HEK293 (cell line): Measurements from ENCODE around the gene CD9.

ENCODE experiments used
- CTCF ChIP-seq: fragments of 450-650 bp; formaldehyde crosslinking; IDR thresholded peaks from 2 replicates; pipeline ENCODE4 v1.5.1; 2016; ENCODE audit warnings: missing biosample characterization, missing genetic modification characterization
- TCF7L2 ChIP-seq: IDR thresholded peaks from 2 replicates; pipeline ENCODE4 v1.6.1; 2011; ENCODE audit warnings: low read depth, mild to moderate bottlenecking, inconsistent platforms, low read length, moderate library complexity, borderline replicate concordance
- ZNF274 ChIP-seq, 2 experiments: fragments of 200-500 bp in 1 of 2; fragments of 450-650 bp in 1 of 2; sonication (Bioruptor generic) in 1 of 2; formaldehyde crosslinking in 1 of 2; IDR thresholded peaks; 2 replicates each; pipeline versions ENCODE4 v1.5.1 to v1.6.1; 2014 to 2016; ENCODE audit warnings: borderline replicate concordance in 1 of 2, inconsistent platforms in 1 of 2, low read length in 1 of 2, missing biosample characterization in 1 of 2, missing genetic modification characterization in 1 of 2
- ZNF530 ChIP-seq: fragments of 450-650 bp; formaldehyde crosslinking; IDR thresholded peaks from 2 replicates; pipeline ENCODE4 v1.5.1; 2016; ENCODE audit warnings: low read depth, missing biosample characterization, missing genetic modification characterization
- ZNF747 ChIP-seq: fragments of 450-650 bp; formaldehyde crosslinking; IDR thresholded peaks from 2 replicates; pipeline ENCODE4 v1.5.1; 2016; ENCODE audit warnings: missing biosample characterization, missing genetic modification characterization
- ZNF830 ChIP-seq: fragments of 450-650 bp; IDR thresholded peaks from 2 replicates; pipeline ENCODE4 v1.5.0; 2018; ENCODE audit warnings: missing biosample characterization, missing genetic modification characterization, low read depth, mild to moderate bottlenecking, moderate library complexity
- ZSCAN4 ChIP-seq: fragments of 450-650 bp; formaldehyde crosslinking; IDR thresholded peaks from 2 replicates; pipeline ENCODE4 v1.5.1; 2017; ENCODE audit warnings: missing biosample characterization, missing genetic modification characterization
- TF ChIP-seq, protein P1 (sequence below): fragments of 450-650 bp; formaldehyde crosslinking; IDR thresholded peaks from 2 replicates; pipeline ENCODE4 v1.5.1; 2016; ENCODE audit warnings: missing biosample characterization, missing genetic modification characterization, borderline replicate concordance
- TF ChIP-seq, protein P2 (sequence below): fragments of 450-650 bp; formaldehyde crosslinking; IDR thresholded peaks from 2 replicates; pipeline ENCODE4 v1.5.1; 2016; ENCODE audit warnings: missing biosample characterization, missing genetic modification characterization

DNA sequence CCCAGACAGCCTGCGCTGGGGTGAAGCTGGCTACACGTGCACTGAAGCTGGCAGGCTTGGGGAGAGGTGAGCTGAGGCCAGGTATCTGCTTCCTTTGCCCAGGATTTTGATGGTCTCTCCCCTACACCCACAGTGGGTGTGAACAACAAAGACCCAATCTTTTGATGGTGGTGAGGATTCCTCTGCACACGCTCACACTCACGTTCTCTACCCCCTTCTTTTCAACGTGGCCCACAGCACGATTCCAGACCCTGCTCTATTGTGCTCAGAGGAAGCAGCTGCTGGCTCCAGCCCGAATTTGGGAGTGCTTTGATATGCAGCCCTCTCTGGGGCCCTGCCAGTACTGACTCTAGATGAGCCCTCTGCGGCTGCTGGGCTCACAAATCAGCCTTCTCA, 4.9 kb downstream of the CD9 start:
- TF ChIP-seq, protein P1, sequence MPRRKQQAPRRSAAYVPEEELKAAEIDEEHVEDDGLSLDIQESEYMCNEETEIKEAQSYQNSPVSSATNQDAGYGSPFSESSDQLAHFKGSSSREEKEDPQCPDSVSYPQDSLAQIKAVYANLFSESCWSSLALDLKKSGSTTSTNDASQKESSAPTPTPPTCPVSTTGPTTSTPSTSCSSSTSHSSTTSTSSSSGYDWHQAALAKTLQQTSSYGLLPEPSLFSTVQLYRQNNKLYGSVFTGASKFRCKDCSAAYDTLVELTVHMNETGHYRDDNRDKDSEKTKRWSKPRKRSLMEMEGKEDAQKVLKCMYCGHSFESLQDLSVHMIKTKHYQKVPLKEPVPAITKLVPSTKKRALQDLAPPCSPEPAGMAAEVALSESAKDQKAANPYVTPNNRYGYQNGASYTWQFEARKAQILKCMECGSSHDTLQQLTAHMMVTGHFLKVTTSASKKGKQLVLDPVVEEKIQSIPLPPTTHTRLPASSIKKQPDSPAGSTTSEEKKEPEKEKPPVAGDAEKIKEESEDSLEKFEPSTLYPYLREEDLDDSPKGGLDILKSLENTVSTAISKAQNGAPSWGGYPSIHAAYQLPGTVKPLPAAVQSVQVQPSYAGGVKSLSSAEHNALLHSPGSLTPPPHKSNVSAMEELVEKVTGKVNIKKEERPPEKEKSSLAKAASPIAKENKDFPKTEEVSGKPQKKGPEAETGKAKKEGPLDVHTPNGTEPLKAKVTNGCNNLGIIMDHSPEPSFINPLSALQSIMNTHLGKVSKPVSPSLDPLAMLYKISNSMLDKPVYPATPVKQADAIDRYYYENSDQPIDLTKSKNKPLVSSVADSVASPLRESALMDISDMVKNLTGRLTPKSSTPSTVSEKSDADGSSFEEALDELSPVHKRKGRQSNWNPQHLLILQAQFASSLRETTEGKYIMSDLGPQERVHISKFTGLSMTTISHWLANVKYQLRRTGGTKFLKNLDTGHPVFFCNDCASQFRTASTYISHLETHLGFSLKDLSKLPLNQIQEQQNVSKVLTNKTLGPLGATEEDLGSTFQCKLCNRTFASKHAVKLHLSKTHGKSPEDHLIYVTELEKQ (tag by site-specific recombination) = no peak
- no peak for TF ChIP-seq CTCF (tag by site-specific recombination)
- TF ChIP-seq ZNF747 (tag by site-specific recombination) = no peak
- TF ChIP-seq ZSCAN4 = no peak
- no peak for TF ChIP-seq ZNF830
- TF ChIP-seq, protein P2, sequence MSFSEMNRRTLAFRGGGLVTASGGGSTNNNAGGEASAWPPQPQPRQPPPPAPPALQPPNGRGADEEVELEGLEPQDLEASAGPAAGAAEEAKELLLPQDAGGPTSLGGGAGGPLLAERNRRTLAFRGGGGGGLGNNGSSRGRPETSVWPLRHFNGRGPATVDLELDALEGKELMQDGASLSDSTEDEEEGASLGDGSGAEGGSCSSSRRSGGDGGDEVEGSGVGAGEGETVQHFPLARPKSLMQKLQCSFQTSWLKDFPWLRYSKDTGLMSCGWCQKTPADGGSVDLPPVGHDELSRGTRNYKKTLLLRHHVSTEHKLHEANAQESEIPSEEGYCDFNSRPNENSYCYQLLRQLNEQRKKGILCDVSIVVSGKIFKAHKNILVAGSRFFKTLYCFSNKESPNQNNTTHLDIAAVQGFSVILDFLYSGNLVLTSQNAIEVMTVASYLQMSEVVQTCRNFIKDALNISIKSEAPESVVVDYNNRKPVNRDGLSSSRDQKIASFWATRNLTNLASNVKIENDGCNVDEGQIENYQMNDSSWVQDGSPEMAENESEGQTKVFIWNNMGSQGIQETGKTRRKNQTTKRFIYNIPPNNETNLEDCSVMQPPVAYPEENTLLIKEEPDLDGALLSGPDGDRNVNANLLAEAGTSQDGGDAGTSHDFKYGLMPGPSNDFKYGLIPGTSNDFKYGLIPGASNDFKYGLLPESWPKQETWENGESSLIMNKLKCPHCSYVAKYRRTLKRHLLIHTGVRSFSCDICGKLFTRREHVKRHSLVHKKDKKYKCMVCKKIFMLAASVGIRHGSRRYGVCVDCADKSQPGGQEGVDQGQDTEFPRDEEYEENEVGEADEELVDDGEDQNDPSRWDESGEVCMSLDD (tag by site-specific recombination) = no peak
- TF ChIP-seq ZNF530 (tag by site-specific recombination) = no peak
- TF ChIP-seq TCF7L2 = no peak
- TF ChIP-seq ZNF274 (IDR thresholded peaks at IDR 0.05; ENCODE audit: low read length) = no peak
- TF ChIP-seq ZNF274 (tag by site-specific recombination; IDR thresholded peaks at IDR 0.05; ENCODE audit: borderline replicate concordance) = no peak
